HepG2 (cell line): Measurements from ENCODE around the gene CLN6. TPM values are rescaled to one million over a fixed set of nuclear protein-coding genes. Genes with fewer than 3 reads are reported as not detected.
A peak's percentile ranks its signal among the peaks of the same experiment; 100 is the strongest.

Experiments
- AHR ChIP-seq: IDR thresholded peaks from 2 replicates; pipeline ENCODE4 v1.6.1; 2018; ENCODE audit warnings: missing genetic modification reagents, missing compliant biosample characterization
- FOSL1 ChIP-seq: sonication (generic); formaldehyde crosslinking; IDR thresholded peaks from 2 replicates; pipeline ENCODE4 v1.9.0; 2021; ENCODE audit warnings: missing genetic modification reagents, borderline replicate concordance
- FOXK2 ChIP-seq: fragments of 450-650 bp; IDR thresholded peaks from 2 replicates; pipeline ENCODE4 v1.6.1; 2016
- GABPA ChIP-seq, 2 experiments: IDR thresholded peaks; 2 replicates each; pipeline ENCODE4 v1.6.1; 2011 to 2016; ENCODE audit warnings: low read depth in 2 of 2, low read length in 1 of 2, missing biosample characterization in 1 of 2, missing genetic modification characterization in 1 of 2
- HIC2 ChIP-seq: sonication (generic); formaldehyde crosslinking; IDR thresholded peaks from 2 replicates; pipeline ENCODE4 v1.9.0; 2022; ENCODE audit warnings: low read depth, missing genetic modification reagents
- MEIS1 ChIP-seq: sonication (generic); formaldehyde crosslinking; IDR thresholded peaks from 2 replicates; pipeline ENCODE4 v1.9.0; 2021; ENCODE audit warnings: mild to moderate bottlenecking, missing genetic modification reagents, moderate library complexity, borderline replicate concordance
- POLR2AphosphoS5 ChIP-seq: IDR thresholded peaks from 2 replicates; pipeline ENCODE4 v1.6.1; 2012; ENCODE audit warnings: low read depth, low read length
- SALL1 ChIP-seq: sonication (generic); formaldehyde crosslinking; IDR thresholded peaks from 2 replicates; pipeline ENCODE4 v1.8.0; 2022; ENCODE audit warnings: mild to moderate bottlenecking, missing genetic modification reagents
- ZNF124 ChIP-seq: sonication (generic); formaldehyde crosslinking; IDR thresholded peaks from 2 replicates; pipeline ENCODE4 v1.4.0; 2020; ENCODE audit warnings: missing genetic modification reagents
- ZNF225 ChIP-seq: sonication (generic); formaldehyde crosslinking; IDR thresholded peaks from 2 replicates; pipeline ENCODE4 v1.4.0; 2020; ENCODE audit warnings: mild to moderate bottlenecking, missing genetic modification reagents
- ZNF543 ChIP-seq: sonication (generic); formaldehyde crosslinking; IDR thresholded peaks from 2 replicates; pipeline ENCODE4 v1.4.0; 2020; ENCODE audit warnings: mild to moderate bottlenecking, missing genetic modification reagents
- ZUFSP ChIP-seq: sonication (generic); formaldehyde crosslinking; IDR thresholded peaks from 2 replicates; pipeline ENCODE4 v1.9.0; 2021; ENCODE audit warnings: missing genetic modification reagents, mild to moderate bottlenecking, borderline replicate concordance
- polyA plus RNA-seq, 8 experiments: library from polyadenylated mRNA; depleted of rRNA in 3 of 8; stranded (reverse) in 7 of 8; unstranded in 1 of 8; fragments of >200 nt; fragmentation: Illumina TruSeq in 4 of 8; extraction: Trizol in 4 of 8; gene quantifications; 2 replicates each; pipeline versions ENCODE4 v1.2.1 to v1.2.3, GENCODE V29; 2011 to 2016; ENCODE audit warnings: low read depth in 4 of 8, missing spikeins in 1 of 8, mixed read lengths in 1 of 8; ENCODE audit not compliant: insufficient read depth in 1 of 8
- total RNA-seq, 5 experiments: library from RNA; depleted of rRNA; stranded (reverse); fragments of >200 nt; fragmentation: Illumina TruSeq; extraction: Trizol; gene quantifications; 2 replicates each; pipeline ENCODE4 v1.2.3, GENCODE V29; 2016; ENCODE audit warnings: low read depth in 1 of 5
- TF ChIP-seq, protein P1 (sequence below): sonication (generic); formaldehyde crosslinking; IDR thresholded peaks from 2 replicates; pipeline ENCODE4 v1.4.0; 2020; ENCODE audit warnings: low read depth, mild to moderate bottlenecking, missing genetic modification reagents
- TF ChIP-seq, protein P2 (sequence below): sonication (generic); formaldehyde crosslinking; IDR thresholded peaks from 2 replicates; pipeline ENCODE4 v1.8.0; 2022; ENCODE audit warnings: missing genetic modification reagents, mild to moderate bottlenecking, moderate library complexity, borderline replicate concordance
- TF ChIP-seq, protein P3 (sequence below): sonication (generic); formaldehyde crosslinking; IDR thresholded peaks from 2 replicates; pipeline ENCODE4 v1.4.0; 2020; ENCODE audit warnings: missing genetic modification reagents
- TF ChIP-seq, protein P4 (sequence below): sonication (generic); formaldehyde crosslinking; IDR thresholded peaks from 2 replicates; pipeline ENCODE4 v1.5.1; 2020; ENCODE audit warnings: mild to moderate bottlenecking, moderate library complexity, missing genetic modification reagents

Gene CLN6
- total and polyA plus RNA-seq, 2 of the 13 experiments (the other 11 are each of a cell fraction or from before 2014, with no cell fraction given), result 24.9 to 27.1 TPM

- TF ChIP-seq, protein P1, sequence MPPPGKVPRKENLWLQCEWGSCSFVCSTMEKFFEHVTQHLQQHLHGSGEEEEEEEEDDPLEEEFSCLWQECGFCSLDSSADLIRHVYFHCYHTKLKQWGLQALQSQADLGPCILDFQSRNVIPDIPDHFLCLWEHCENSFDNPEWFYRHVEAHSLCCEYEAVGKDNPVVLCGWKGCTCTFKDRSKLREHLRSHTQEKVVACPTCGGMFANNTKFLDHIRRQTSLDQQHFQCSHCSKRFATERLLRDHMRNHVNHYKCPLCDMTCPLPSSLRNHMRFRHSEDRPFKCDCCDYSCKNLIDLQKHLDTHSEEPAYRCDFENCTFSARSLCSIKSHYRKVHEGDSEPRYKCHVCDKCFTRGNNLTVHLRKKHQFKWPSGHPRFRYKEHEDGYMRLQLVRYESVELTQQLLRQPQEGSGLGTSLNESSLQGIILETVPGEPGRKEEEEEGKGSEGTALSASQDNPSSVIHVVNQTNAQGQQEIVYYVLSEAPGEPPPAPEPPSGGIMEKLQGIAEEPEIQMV, result 0 out of 2 replicates have a peak, but pooled peaks have one; percentile 40
- no peak for TF ChIP-seq ZUFSP (CRISPR knock-in tag)
- TF ChIP-seq MEIS1 (CRISPR knock-in tag), result no peak
- peak; percentile 66 for TF ChIP-seq POLR2AphosphoS5
- no peak; the same call in 1 of the 2 replicates for TF ChIP-seq HIC2 (CRISPR knock-in tag)
- peak; percentile 90 for TF ChIP-seq SALL1
- TF ChIP-seq ZNF543 (CRISPR knock-in tag), result peak; percentile 95; the same call in 1 of the 2 replicates
- TF ChIP-seq GABPA (IDR thresholded peaks at IDR 0.05; ENCODE audit: low read depth, low read length), result 0 out of 2 replicates have a peak, but pooled peaks have one; percentile 12
- no peak for TF ChIP-seq GABPA (CRISPR knock-in tag; IDR thresholded peaks at IDR 0.05; ENCODE audit: low read depth)
- TF ChIP-seq, protein P2, sequence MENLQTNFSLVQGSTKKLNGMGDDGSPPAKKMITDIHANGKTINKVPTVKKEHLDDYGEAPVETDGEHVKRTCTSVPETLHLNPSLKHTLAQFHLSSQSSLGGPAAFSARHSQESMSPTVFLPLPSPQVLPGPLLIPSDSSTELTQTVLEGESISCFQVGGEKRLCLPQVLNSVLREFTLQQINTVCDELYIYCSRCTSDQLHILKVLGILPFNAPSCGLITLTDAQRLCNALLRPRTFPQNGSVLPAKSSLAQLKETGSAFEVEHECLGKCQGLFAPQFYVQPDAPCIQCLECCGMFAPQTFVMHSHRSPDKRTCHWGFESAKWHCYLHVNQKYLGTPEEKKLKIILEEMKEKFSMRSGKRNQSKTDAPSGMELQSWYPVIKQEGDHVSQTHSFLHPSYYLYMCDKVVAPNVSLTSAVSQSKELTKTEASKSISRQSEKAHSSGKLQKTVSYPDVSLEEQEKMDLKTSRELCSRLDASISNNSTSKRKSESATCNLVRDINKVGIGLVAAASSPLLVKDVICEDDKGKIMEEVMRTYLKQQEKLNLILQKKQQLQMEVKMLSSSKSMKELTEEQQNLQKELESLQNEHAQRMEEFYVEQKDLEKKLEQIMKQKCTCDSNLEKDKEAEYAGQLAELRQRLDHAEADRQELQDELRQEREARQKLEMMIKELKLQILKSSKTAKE (CRISPR knock-in tag), result peak; percentile 4; the same call in 1 of the 2 replicates
- TF ChIP-seq FOXK2, result no peak
- TF ChIP-seq FOSL1, result no peak
- TF ChIP-seq, protein P3, sequence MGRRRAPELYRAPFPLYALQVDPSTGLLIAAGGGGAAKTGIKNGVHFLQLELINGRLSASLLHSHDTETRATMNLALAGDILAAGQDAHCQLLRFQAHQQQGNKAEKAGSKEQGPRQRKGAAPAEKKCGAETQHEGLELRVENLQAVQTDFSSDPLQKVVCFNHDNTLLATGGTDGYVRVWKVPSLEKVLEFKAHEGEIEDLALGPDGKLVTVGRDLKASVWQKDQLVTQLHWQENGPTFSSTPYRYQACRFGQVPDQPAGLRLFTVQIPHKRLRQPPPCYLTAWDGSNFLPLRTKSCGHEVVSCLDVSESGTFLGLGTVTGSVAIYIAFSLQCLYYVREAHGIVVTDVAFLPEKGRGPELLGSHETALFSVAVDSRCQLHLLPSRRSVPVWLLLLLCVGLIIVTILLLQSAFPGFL, result no peak
- peak; percentile 76; the same call in 1 of the 2 replicates for TF ChIP-seq AHR (CRISPR knock-in tag)
- TF ChIP-seq, protein P4, sequence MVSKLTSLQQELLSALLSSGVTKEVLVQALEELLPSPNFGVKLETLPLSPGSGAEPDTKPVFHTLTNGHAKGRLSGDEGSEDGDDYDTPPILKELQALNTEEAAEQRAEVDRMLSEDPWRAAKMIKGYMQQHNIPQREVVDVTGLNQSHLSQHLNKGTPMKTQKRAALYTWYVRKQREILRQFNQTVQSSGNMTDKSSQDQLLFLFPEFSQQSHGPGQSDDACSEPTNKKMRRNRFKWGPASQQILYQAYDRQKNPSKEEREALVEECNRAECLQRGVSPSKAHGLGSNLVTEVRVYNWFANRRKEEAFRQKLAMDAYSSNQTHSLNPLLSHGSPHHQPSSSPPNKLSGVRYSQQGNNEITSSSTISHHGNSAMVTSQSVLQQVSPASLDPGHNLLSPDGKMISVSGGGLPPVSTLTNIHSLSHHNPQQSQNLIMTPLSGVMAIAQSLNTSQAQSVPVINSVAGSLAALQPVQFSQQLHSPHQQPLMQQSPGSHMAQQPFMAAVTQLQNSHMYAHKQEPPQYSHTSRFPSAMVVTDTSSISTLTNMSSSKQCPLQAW (CRISPR knock-in tag), result no peak
- peak; percentile 44; the same call in 1 of the 2 replicates for TF ChIP-seq ZNF225 (CRISPR knock-in tag)
- TF ChIP-seq ZNF124, result no peak
Observed at GRCh38 chr15:68229386-68230156, at the start of gene CLN6 (continued).
